A549 (cell line): ENCODE measurements around the gene SLC26A6. TPM values are rescaled to one million over a fixed set of nuclear protein-coding genes. Genes with fewer than 3 reads are reported as not detected.

Experiments used
- ATAC-seq, 2 experiments: fragments of 200-7000 bp in 1 of 2; fragments of >200 bp in 1 of 2; cut with Nextera tagmentation in 1 of 2; cut with Tn5 transposase in 1 of 2; 3 replicates each; pipeline versions ENCODE4 v1.8.0 to v1.9.1; 2018 to 2020; ENCODE audit warnings: mild to moderate bottlenecking in 1 of 2, moderate library complexity in 1 of 2
- CTCF ChIA-PET: fragments of 300-600 bp; sonication (Branson Sonifier 250); formaldehyde crosslinking; extraction: SDS; loops from one replicate; lab custom pipeline; 2021; ENCODE audit warnings: antibody characterized with exemption, inconsistent platforms; lab: Yijun Ruan, JAX
- POLR2A ChIA-PET: fragments of 350-600 bp; formaldehyde crosslinking; extraction: SDS; loops from one replicate; lab custom pipeline; 2021; ENCODE audit warnings: antibody characterized with exemption, inconsistent platforms; lab: Yijun Ruan, JAX
- DNase-seq, 2 experiments: peaks; one replicate each; pipeline versions ENCODE4 v3.0.0 to v3.0.0-alpha.2; 2011 to 2016; ENCODE audit warnings: low read depth in 1 of 2, low spot score in 1 of 2
- FAIRE-seq: peaks from 2 replicates; lab custom pipeline; 2011; peaks lifted over from hg19 to GRCh38; lab: Jason Lieb, UNC
- H3K27ac ChIP-seq, 2 experiments: fragments of >200 bp; sonication (Bioruptor Twin); formaldehyde crosslinking; 3 replicates each; pipeline ENCODE4 v1.5.1; 2016 to 2017
- H3K4me1 ChIP-seq: fragments of >200 bp; sonication (Bioruptor Twin); formaldehyde crosslinking; 3 replicates; pipeline ENCODE4 v1.6.1; 2016
- H3K4me2 ChIP-seq: fragments of >200 bp; sonication (Bioruptor Twin); formaldehyde crosslinking; 3 replicates; pipeline ENCODE4 v1.6.1; 2016
- H3K4me3 ChIP-seq: fragments of >200 bp; sonication (Bioruptor Twin); formaldehyde crosslinking; 3 replicates; pipeline ENCODE4 v1.5.1; 2016
- H3K9me3 ChIP-seq: fragments of >200 bp; sonication (Bioruptor Twin); formaldehyde crosslinking; 3 replicates; pipeline ENCODE4 v1.6.1; 2016
- ATOH8 ChIP-seq: fragments of 250-450 bp; sonication (Bioruptor Pico); IDR thresholded peaks from 2 replicates; pipeline ENCODE4 v1.5.0; 2020; ENCODE audit warnings: low read depth, mild to moderate bottlenecking, moderate library complexity
- CBX8 ChIP-seq: fragments of 200-600 bp; sonication (generic); IDR thresholded peaks from 2 replicates; pipeline ENCODE4 v1.6.1; 2016
- CTCF ChIP-seq: fragments of >200 bp; sonication (Bioruptor Twin); formaldehyde crosslinking; IDR thresholded peaks from 3 replicates; pipeline ENCODE4 v1.5.1; 2016
- EHF ChIP-seq: fragments of 250-450 bp; sonication (Bioruptor Pico); IDR thresholded peaks from 2 replicates; pipeline ENCODE4 v1.5.0; 2020; ENCODE audit warnings: mild to moderate bottlenecking
- FOXS1 ChIP-seq: fragments of 250-450 bp; sonication (Bioruptor Pico); IDR thresholded peaks from 2 replicates; pipeline ENCODE4 v1.5.0; 2020; ENCODE audit warnings: mild to moderate bottlenecking, moderate library complexity
- HDAC2 ChIP-seq: fragments of 200-600 bp; sonication (generic); IDR thresholded peaks from 2 replicates; pipeline ENCODE4 v1.6.1; 2016
- HEYL ChIP-seq: fragments of 250-450 bp; sonication (Bioruptor Pico); IDR thresholded peaks from 2 replicates; pipeline ENCODE4 v1.8.0; 2021; ENCODE audit warnings: mild to moderate bottlenecking, moderate library complexity
- HMGXB4 ChIP-seq: fragments of 250-450 bp; sonication (Bioruptor Pico); IDR thresholded peaks from 2 replicates; pipeline ENCODE4 v1.5.0; 2021; ENCODE audit warnings: mild to moderate bottlenecking, moderate library complexity, borderline replicate concordance
- JUN ChIP-seq, 2 experiments: fragments of >200 bp; sonication (Bioruptor Twin); formaldehyde crosslinking; IDR thresholded peaks; 2 replicates in 1 of 2; 3 replicates in 1 of 2; pipeline ENCODE4 v1.6.1; 2016 to 2017
- JUNB ChIP-seq: fragments of >200 bp; sonication (Bioruptor Twin); formaldehyde crosslinking; IDR thresholded peaks from 2 replicates; pipeline ENCODE4 v1.6.1; 2016
- KDM5A ChIP-seq: fragments of 200-600 bp; sonication (generic); IDR thresholded peaks from 2 replicates; pipeline ENCODE4 v1.6.1; 2016; ENCODE audit warnings: antibody characterized with exemption, mild to moderate bottlenecking
- MAFK ChIP-seq: fragments of 450-650 bp; IDR thresholded peaks from 2 replicates; pipeline ENCODE4 v1.6.1; 2014; ENCODE audit not compliant: partially characterized antibody
- MAX ChIP-seq: IDR thresholded peaks from 2 replicates; pipeline ENCODE4 v1.6.1; 2012
- MYC ChIP-seq: IDR thresholded peaks from 2 replicates; pipeline ENCODE4 v1.6.1; 2012; ENCODE audit warnings: mild to moderate bottlenecking, inconsistent platforms, low read length, improper control_type of control experiment, borderline replicate concordance
- PBX3 ChIP-seq: IDR thresholded peaks from 2 replicates; pipeline ENCODE4 v1.6.1; 2012
- POLR2A ChIP-seq: IDR thresholded peaks from 2 replicates; pipeline ENCODE4 v1.6.1; 2012; ENCODE audit warnings: mild to moderate bottlenecking, low read length
- RAD21 ChIP-seq, 2 experiments: fragments of >200 bp in 1 of 2; sonication (Bioruptor Twin) in 1 of 2; formaldehyde crosslinking in 1 of 2; IDR thresholded peaks in 1 of 2; conservative IDR thresholded peaks in 1 of 2; 2 replicates in 1 of 2; 3 replicates in 1 of 2; pipeline ENCODE4 v1.6.1; 2012 to 2018; ENCODE audit warnings: inconsistent platforms in 1 of 2
- RARB ChIP-seq: fragments of 250-450 bp; sonication (Bioruptor Pico); IDR thresholded peaks from 2 replicates; pipeline ENCODE4 v1.8.0; 2021; ENCODE audit warnings: mild to moderate bottlenecking, moderate library complexity
- RFX5 ChIP-seq: fragments of 450-650 bp; IDR thresholded peaks from 2 replicates; pipeline ENCODE4 v1.7.1; 2014; ENCODE audit warnings: antibody characterized with exemption, mild to moderate bottlenecking, moderate library complexity
- RNF2 ChIP-seq: fragments of 200-600 bp; sonication (generic); IDR thresholded peaks from 2 replicates; pipeline ENCODE4 v1.6.1; 2016; ENCODE audit warnings: low read depth, mild to moderate bottlenecking, antibody characterized with exemption, moderate library complexity, borderline replicate concordance
- USF2 ChIP-seq: fragments of 450-650 bp; IDR thresholded peaks from 2 replicates; pipeline ENCODE4 v1.6.1; 2014; ENCODE audit warnings: antibody characterized with exemption
- WGBS: methylation state at CpG from one replicate; pipeline ENCODE4 v1.1.6; 2017; ENCODE audit errors: missing lambda C conversion rate; 5-methylcytosine and 5-hydroxymethylcytosine counted together
- polyA plus RNA-seq, 4 experiments: library from polyadenylated mRNA; depleted of rRNA in 3 of 4; stranded (reverse); fragments of >200 nt; fragmentation: RNase III in 1 of 4; extraction: RNeasy Plus Mini Kit Qiagen cat#74134 plus additional on column Dnase treatment in 1 of 4; gene quantifications; 2 replicates in 3 of 4; 3 replicates in 1 of 4; pipeline ENCODE4 v1.2.3, GENCODE V29; 2011 to 2017

The SLC26A6 gene
- polyA plus RNA-seq, 2 of the 4 experiments (the other 2 are of a cell fraction): 12.5 to 25.5 TPM

GRCh38 chr3:48594417-48595049 lies 40.7 kb downstream of the SLC26A6 start:
- Histone ChIP-seq H3K4me2 (peak overlapping the region; percentile 96), H3K4me3 (peak overlapping the region; percentile 84), H3K27ac (peak overlapping the region; percentile 99 to 100), H3K9me3 (no peaks in the 10 kb centered on the region), H3K4me1 (peaks cover 77% of the 10 kb centered on the region)
- CTCF ChIA-PET: no interaction called here
- no peak for FAIRE-seq
- POLR2A ChIA-PET: no interaction called here
- WGBS: 0% methylated on average over 22 of the region's 39 CpGs
- TF ChIP-seq JUN (IDR thresholded peaks at IDR 0.05) (0 out of 5 replicates have a peak, but pooled peaks of 1 of the 2 experiments have one; percentile 30), KDM5A (no peak), MAX (0 out of 2 replicates have a peak, but pooled peaks have one; percentile 40)
- peak in 1 of 2 experiments; percentile 51 for DNase-seq
- ATAC-seq: peak in 1 of 2 experiments; percentile 19; a peak in 3 of 6 replicates

- ATAC-seq (no peak), DNase-seq (no peak), FAIRE-seq (no peak)
- ChIA-PET POLR2A (no interaction called here), CTCF (interaction anchor here (0.6 to 1.8 kb wide), 2 partner anchors 42 to 59 kb away, joined by 3 to 7 read pairs; partner anchors contain the start of gene SLC26A6)
- Histone ChIP-seq H3K9me3 (no peaks in the 10 kb centered on the region), H3K4me1 (peaks cover 66% of the 10 kb centered on the region), H3K27ac (peak overlapping the region; percentile 99 to 100), H3K4me3 (peak overlapping the region; percentile 84), H3K4me2 (peak overlapping the region; percentile 96)
- WGBS: 66% methylated on average over 5 of the region's 9 CpGs
- TF ChIP-seq RFX5: no peak
- no peak for TF ChIP-seq CBX8
- no peak for TF ChIP-seq CTCF
- no peak for TF ChIP-seq JUN (IDR thresholded peaks at IDR 0.05)
- TF ChIP-seq EHF: no peak
- no peak for TF ChIP-seq HMGXB4 (CRISPR knock-in tag)
- TF ChIP-seq RNF2: no peak
- no peak for TF ChIP-seq USF2
- no peak for TF ChIP-seq JUNB
- no peak for TF ChIP-seq POLR2A
- TF ChIP-seq ATOH8 (CRISPR knock-in tag): no peak
- TF ChIP-seq MYC: no peak
- TF ChIP-seq RARB: no peak
- TF ChIP-seq MAFK: no peak
- no peak for TF ChIP-seq HEYL (CRISPR knock-in tag)
- TF ChIP-seq FOXS1 (CRISPR knock-in tag): no peak
- TF ChIP-seq PBX3: no peak
- TF ChIP-seq RAD21 (conservative IDR thresholded peaks at IDR 0.05 in 1 of 2, IDR thresholded peaks at IDR 0.05 in 1 of 2): no peak
- no peak for TF ChIP-seq HDAC2
Measured at GRCh38 chr3:48593337-48593736, 41.9 kb downstream of the SLC26A6 start.
